NCI-H524 (cell line): ENCODE results near the gene TRHDE.
A peak's percentile ranks its signal among the peaks of the same experiment; 100 is the strongest.
"Not testable (repeated sequence)": the region's sequence is repeated elsewhere in the genome, so short reads cannot be mapped to it uniquely, and the experiment has no call there.

Experiments
- DNase-seq, 2 experiments: peaks; one replicate each; lab custom pipeline; 2025; lab: John Stamatoyannopoulos, UW

Gene TRHDE

DNA sequence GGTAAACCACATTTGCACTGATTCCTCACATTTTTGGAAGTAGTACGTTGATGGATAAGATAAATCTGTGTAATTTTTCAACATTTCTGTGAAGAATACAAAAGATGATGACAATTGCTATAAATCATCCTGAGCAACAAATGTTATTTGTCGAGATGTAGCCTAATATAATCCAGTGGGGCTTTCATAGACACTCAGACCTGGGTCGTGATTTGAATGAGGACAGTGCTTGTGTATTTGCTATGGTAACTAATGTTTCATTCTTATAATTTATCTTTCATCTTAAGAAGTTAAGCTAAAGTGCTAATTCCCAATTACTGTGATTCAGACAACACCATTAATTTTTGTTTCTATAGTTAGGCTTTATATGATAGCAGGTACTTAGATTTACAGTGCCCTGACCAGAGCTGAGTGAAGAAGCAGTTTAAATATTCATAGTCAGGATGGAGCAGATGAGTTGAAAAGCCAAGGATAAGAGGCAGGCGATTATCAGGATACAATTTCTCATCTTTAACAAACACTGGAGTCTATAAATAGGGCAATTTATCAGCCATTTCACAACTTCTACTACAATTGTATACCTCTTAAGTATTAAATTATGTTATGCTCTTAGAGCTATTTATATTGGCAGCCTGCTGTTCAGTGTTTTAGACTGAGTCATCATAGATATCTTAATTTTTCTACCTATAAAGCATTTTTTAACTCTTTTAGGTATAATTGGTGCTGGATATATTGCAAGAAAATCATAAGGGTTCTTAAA lies 359.9 kb downstream of the TRHDE start:
- peak; percentile 37 to 76 for DNase-seq

- DNase-seq: no peak
Observed at GRCh38 chr12:72642706-72643105, 370.5 kb downstream of the TRHDE start.

- DNase-seq: no peak
Observed at GRCh38 chr12:72647139-72647538, 375.0 kb downstream of the TRHDE start.

GRCh38 chr12:72658615-72659014 lies 386.4 kb downstream of the TRHDE start:
- peak in 1 of 2 experiments; percentile 53 for DNase-seq

GRCh38 chr12:72660174-72660573 lies 388.0 kb downstream of the TRHDE start:
- not testable (repeated sequence) for DNase-seq

DNA sequence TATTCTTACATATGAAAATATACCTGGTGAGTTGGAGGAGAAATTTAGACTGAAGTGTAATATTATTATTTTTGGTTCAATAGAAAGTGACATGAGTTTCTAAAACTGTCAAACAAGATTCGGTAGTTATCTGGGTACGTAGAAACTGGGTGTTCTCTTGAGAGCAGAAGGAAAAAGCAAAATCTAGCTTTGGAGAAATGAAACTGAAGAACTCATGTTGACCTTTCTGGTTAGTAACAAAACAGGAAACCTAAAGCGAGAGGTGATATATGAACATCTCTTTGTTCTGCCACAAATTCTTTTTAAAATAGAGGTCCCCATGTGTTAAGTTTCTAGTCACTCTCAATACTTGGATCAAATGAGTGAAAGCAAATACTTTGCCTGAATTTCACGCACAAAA lies 401.7 kb downstream of the TRHDE start:
- no peak for DNase-seq

DNA sequence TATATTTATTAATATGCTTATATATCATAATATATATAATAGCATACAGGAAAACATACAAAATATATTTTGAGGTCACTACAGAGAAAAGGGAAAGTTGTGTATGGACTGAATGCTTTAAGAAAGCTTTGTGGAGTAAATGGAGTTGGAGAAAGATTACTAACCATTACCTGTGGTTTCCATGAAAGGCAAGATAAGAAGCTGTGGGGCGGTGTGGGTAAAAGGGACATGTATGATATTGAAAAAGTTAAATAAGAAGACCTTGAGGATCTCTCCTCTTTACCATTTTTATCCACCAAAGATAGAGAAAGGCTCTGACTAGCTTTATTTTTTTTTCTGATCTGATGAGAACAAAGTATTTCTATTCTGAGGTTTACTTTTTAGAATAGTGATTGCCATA lies 404.4 kb downstream of the TRHDE start:
- DNase-seq: no peak

DNA sequence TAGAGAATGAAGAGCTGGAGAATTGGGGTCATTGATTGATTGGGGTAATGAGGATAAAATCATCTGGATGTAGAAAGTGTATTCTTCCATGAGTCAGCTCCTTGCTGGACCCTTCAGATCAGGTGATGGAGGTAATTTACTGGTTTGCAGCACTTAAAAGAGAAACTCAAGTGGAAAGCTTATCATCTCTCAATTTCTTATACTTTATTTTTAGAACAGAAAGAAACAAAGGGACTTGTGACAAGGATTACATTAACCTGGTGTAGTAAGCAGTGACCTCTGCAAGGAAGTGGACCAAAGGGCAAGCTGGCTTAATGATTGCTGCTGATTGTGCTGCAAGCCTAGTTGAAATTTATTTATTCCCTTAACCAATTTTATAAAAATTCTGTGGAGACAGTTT lies 405.0 kb downstream of the TRHDE start:
- no peak for DNase-seq

DNA sequence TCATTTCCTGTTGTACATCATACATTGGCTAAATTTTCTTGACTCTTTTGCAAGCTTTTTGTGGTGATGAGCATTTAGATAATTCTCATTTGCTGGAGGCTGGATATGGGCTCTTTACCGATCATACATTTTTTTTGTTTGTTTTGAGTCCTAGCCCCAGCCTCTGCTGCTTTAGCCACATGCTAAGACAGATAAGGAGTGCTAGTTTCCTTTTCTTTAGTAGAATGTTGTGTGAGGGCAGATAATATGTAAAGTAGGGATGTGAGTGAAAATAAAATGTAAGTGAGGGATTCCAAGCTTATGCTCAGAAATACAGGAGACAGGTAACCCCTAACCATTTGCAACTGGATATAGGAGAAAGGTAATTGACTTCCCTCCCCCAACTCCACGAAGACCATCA lies 405.7 kb downstream of the TRHDE start:
- DNase-seq: no peak

- no peak for DNase-seq
Observed at GRCh38 chr12:72679147-72679757, 407.1 kb downstream of the TRHDE start.

- no peak for DNase-seq
Observed at GRCh38 chr12:72681028-72681427, 408.9 kb downstream of the TRHDE start.

GRCh38 chr12:72684491-72684890 lies 412.3 kb downstream of the TRHDE start:
- no peak for DNase-seq

DNA sequence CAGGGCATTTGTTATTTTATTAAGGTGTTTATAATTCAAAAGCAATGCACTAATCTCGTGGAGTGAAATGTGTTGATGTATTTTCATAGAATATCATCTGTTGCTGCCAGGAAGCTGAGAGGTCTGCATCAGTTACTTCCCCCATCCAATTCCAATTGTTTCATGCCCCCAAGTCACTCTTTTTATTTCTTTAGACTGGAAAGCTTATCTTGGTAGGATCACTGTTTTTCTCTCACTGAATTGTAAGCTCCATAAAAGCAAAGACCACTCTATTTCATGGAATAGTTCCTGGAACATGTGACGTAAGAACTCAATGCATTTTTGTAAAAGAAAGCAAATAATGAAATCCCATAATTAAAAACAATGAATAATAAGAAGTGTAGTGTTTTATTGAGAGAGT lies 420.2 kb downstream of the TRHDE start:
- no peak for DNase-seq

DNA sequence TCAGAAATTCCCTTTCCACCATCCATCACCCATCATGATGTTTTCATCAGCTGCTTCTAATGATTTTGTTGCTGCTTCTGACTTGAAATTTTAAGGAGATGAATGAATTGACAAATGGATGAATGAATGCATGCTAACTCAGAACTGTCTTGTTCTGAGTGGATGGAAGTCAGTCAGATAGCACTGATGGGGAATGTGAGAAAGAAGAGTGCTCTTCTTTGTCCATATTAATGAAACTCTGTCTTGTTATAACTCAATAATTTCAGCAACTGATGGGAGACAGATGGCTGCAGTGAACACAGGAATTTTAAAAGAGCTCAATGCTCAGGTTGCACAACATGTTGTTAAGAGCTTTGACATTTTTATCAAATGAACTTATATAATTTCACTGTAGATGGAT lies 422.0 kb downstream of the TRHDE start:
- DNase-seq: peak in 1 of 2 experiments; percentile 23

DNA sequence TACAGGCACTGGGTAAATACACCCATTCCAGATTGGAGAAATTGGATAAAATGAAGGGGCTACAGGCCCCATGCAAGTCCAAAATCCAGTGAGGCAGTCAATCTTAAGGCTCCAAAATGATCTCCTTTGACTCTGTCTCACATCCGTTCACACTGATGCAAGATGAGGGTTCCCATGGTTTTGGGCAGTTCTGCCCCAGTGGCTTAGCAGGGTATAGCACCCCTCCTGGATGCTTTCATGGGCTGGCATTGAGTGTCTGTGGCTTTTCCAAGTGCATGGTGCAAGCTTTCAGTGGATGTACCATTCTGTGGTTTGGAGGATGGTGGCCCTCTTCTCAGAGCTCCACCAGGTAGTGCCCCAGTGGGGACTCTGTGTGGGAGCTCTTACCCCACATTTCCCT lies 427.2 kb downstream of the TRHDE start:
- DNase-seq: no peak

- not testable (repeated sequence) for DNase-seq
Observed at GRCh38 chr12:72712025-72712424, 439.9 kb downstream of the TRHDE start.

- DNase-seq: peak in 1 of 2 experiments; percentile 37
Observed at GRCh38 chr12:72716221-72716620, 444.1 kb downstream of the TRHDE start.

DNA sequence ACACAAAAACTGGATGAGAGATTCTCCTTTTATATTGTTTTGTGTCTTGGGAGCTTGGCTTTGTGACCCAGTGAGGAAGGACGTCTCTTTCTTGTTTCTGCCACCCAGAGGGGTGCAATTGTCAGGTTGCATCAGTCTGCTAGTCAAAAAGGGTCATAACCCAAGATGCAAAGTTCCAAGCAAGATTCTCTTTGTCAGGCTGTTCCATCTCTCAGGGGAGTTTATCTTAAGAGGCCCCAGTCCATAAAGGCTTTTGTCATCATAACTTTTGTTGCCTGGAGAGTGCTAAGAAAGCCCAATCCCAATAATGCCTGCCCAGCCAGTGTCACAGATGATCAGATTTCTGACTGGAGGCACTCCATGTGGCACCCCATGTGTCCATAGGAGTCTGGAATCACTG lies 444.9 kb downstream of the TRHDE start:
- DNase-seq: no peak
